Panc1 (cell line): Measurements from ENCODE around the gene PLCG2.

Source experiments
- SIN3A ChIP-seq: IDR thresholded peaks from 2 replicates; pipeline ENCODE4 v1.6.1; 2012; ENCODE audit warnings: low read depth, mild to moderate bottlenecking, low read length, moderate library complexity, borderline replicate concordance; ENCODE audit not compliant: insufficient read depth
- TF ChIP-seq, protein P1 (sequence below): fragments of 450-650 bp; IDR thresholded peaks from 2 replicates; pipeline ENCODE4 v1.5.1; 2017; ENCODE audit warnings: mild to moderate bottlenecking
- TF ChIP-seq, protein P2 (sequence below), 2 experiments: IDR thresholded peaks; 2 replicates each; pipeline ENCODE4 v1.6.1; 2011 to 2012; ENCODE audit warnings: low read depth in 2 of 2, control low read depth in 1 of 2, low read length in 1 of 2, mild to moderate bottlenecking in 1 of 2, moderate library complexity in 1 of 2; ENCODE audit not compliant: insufficient read depth in 1 of 2

DNA sequence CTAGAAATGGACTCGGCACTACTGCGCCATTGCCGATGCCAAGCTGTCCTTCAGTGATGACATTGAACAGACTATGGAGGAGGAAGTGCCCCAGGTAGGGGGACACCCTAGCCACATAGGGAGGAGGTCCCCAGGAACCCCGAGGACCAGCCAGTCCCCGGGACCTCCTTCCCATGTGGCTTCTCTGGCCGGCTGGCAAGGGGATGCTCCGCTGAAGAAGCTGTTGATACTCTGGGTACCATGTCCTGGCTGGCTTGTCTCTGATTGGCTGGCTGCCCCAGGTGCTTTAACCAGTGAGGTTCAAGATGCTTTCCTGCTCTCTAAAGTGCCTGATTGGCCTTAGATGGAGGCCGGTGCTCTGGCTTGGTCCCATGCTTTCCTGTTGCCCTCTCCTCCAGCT lies 128.6 kb downstream of the PLCG2 start:
- TF ChIP-seq, protein P1, sequence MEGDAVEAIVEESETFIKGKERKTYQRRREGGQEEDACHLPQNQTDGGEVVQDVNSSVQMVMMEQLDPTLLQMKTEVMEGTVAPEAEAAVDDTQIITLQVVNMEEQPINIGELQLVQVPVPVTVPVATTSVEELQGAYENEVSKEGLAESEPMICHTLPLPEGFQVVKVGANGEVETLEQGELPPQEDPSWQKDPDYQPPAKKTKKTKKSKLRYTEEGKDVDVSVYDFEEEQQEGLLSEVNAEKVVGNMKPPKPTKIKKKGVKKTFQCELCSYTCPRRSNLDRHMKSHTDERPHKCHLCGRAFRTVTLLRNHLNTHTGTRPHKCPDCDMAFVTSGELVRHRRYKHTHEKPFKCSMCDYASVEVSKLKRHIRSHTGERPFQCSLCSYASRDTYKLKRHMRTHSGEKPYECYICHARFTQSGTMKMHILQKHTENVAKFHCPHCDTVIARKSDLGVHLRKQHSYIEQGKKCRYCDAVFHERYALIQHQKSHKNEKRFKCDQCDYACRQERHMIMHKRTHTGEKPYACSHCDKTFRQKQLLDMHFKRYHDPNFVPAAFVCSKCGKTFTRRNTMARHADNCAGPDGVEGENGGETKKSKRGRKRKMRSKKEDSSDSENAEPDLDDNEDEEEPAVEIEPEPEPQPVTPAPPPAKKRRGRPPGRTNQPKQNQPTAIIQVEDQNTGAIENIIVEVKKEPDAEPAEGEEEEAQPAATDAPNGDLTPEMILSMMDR, result no peak
- no peak for TF ChIP-seq SIN3A
- TF ChIP-seq, protein P2, sequence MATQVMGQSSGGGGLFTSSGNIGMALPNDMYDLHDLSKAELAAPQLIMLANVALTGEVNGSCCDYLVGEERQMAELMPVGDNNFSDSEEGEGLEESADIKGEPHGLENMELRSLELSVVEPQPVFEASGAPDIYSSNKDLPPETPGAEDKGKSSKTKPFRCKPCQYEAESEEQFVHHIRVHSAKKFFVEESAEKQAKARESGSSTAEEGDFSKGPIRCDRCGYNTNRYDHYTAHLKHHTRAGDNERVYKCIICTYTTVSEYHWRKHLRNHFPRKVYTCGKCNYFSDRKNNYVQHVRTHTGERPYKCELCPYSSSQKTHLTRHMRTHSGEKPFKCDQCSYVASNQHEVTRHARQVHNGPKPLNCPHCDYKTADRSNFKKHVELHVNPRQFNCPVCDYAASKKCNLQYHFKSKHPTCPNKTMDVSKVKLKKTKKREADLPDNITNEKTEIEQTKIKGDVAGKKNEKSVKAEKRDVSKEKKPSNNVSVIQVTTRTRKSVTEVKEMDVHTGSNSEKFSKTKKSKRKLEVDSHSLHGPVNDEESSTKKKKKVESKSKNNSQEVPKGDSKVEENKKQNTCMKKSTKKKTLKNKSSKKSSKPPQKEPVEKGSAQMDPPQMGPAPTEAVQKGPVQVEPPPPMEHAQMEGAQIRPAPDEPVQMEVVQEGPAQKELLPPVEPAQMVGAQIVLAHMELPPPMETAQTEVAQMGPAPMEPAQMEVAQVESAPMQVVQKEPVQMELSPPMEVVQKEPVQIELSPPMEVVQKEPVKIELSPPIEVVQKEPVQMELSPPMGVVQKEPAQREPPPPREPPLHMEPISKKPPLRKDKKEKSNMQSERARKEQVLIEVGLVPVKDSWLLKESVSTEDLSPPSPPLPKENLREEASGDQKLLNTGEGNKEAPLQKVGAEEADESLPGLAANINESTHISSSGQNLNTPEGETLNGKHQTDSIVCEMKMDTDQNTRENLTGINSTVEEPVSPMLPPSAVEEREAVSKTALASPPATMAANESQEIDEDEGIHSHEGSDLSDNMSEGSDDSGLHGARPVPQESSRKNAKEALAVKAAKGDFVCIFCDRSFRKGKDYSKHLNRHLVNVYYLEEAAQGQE (IDR thresholded peaks at IDR 0.05; ENCODE audit: insufficient read depth in 1 of 2, low read depth in 2 of 2, low read length in 1 of 2), result no peak
